Measurements from ENCODE around the gene SHC4.

The SHC4 gene

DNA sequence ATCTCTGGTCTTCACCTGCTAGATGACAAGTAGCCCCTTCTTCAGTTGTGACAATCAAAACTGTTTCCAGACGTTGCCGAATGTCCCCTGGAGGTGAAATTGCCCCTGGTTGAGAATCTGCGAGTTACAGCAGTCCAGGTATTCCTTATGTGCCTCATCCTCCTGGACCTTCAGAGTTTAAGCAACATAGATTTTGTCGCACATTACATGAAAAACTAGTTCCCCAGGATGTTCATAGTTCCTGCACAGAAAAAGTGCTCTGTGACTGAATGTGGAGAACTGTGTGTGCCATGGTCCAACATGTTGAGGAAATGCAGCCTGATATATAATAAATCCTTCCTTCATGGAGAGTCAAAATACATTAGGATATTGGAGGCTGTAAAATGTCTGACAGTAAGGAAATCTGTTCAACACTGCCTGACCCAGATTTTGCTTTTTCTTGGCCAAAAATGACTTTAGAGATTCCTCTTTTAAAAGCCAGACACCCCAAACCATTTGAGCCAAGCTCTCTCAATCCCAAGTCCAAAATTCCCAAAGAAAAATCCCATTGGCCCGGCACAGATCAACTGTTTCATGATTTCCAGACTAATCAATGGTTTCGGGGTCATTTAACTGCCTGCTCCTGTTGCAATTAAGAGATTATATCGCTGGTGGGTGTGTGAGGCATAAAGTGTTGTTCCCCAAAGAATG lies 20.4 kb upstream of the SHC4 start:
- in situ Hi-C loops (cut with HindIII; ENCODE audit: low pct_ligation_motif_present, low sequenced_read_pairs) = no loop called here
- TF ChIP-seq, protein P1, sequence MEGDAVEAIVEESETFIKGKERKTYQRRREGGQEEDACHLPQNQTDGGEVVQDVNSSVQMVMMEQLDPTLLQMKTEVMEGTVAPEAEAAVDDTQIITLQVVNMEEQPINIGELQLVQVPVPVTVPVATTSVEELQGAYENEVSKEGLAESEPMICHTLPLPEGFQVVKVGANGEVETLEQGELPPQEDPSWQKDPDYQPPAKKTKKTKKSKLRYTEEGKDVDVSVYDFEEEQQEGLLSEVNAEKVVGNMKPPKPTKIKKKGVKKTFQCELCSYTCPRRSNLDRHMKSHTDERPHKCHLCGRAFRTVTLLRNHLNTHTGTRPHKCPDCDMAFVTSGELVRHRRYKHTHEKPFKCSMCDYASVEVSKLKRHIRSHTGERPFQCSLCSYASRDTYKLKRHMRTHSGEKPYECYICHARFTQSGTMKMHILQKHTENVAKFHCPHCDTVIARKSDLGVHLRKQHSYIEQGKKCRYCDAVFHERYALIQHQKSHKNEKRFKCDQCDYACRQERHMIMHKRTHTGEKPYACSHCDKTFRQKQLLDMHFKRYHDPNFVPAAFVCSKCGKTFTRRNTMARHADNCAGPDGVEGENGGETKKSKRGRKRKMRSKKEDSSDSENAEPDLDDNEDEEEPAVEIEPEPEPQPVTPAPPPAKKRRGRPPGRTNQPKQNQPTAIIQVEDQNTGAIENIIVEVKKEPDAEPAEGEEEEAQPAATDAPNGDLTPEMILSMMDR (IDR thresholded peaks at IDR 0.05; ENCODE audit: low read depth, low read length, missing control alignments) = no peak
- no peaks in the 10 kb centered on the region for H3K27me3 ChIP-seq (replicated peaks)

DNA sequence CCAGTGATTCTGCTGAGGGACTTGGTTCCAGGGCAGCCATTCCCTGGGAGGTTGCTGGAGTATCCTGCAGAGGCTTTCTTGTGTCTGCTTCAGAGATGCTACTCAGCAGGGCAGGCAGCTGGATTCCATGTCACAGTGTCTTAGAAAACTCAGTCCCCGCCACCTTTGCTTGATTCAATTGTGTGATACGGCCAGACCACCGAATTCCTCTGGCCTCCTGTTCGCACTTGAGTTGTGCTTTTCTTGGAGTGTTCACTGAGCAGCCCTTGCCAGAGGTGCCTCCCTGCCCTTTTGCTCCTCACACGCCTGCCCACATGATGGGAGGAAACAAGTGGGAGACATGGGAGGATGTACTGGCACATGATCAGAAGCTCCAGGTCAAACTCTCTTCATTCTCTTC lies 19.6 kb upstream of the SHC4 start:
- Histone ChIP-seq H3K4me3 (ENCODE audit: low read depth, low read length) (no peak overlapping the region), H3K36me3 (replicated peaks) (peaks cover 3% of the 10 kb centered on the region), H3K27me3 (replicated peaks) (no peaks in the 10 kb centered on the region), H3K27ac (no peak overlapping the region)
- TF ChIP-seq, protein P1 (IDR thresholded peaks at IDR 0.05; ENCODE audit: low read depth, low read length, missing control alignments) = no peak
- DNase-seq = no peak
- in situ Hi-C loops (cut with HindIII; ENCODE audit: low pct_ligation_motif_present, low sequenced_read_pairs) = no loop called here

More for the DNA sequence above, 20.4 kb upstream of the SHC4 start:
- no peak for DNase-seq
- Histone ChIP-seq H3K36me3 (replicated peaks) (peaks cover 3% of the 10 kb centered on the region), H3K4me3 (ENCODE audit: low read depth, low read length) (no peak overlapping the region), H3K27ac (no peak overlapping the region)

DNA sequence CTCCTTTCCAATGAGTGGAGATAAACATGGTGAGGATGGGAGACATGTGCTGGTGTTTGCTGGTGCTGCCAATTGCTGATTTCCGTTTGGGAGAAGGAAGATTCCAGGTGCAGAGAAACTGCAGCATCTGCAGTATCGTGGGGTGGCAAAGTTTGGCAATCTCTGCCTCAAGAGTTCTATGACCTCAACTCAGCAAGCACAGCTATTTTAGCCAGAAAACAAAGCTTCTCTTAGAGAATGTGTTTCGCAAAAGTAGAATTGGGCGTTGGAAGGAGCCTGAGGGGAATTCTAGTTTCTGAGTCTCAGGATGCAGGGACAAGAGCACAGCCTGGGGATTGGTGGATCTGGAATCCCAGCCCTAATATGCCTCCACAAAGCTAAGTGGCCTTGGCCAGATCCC lies 18.2 kb upstream of the SHC4 start:
- TF ChIP-seq, protein P1 (IDR thresholded peaks at IDR 0.05; ENCODE audit: low read depth, low read length, missing control alignments) = no peak
- Histone ChIP-seq H3K4me3 (ENCODE audit: low read depth, low read length) (no peak overlapping the region), H3K36me3 (replicated peaks) (no peaks in the 10 kb centered on the region), H3K27ac (no peak overlapping the region), H3K27me3 (replicated peaks) (no peaks in the 10 kb centered on the region)
- in situ Hi-C loops (cut with HindIII; ENCODE audit: low pct_ligation_motif_present, low sequenced_read_pairs) = no loop called here
- DNase-seq = no peak

DNA sequence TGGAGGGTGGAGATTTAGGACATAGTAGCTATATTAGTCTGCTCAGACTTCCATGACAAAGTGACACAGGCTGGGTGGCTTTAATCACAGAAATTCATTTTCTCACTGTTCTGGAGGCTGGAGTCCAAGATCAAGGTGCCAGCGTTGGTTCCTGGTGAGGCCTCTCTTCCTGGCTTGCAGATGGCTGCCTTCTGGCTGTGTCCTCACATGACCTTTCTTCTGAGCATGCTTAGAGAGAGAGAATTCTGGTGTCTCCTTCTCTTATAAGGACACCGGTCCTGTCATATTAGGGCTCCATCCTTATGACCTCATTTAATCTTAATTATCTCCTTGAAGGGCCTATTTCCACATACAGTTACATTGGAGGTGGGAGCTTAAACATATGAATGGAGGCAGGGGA lies 14.9 kb upstream of the SHC4 start:
- Histone ChIP-seq H3K27ac (no peak overlapping the region), H3K36me3 (replicated peaks) (no peaks in the 10 kb centered on the region), H3K27me3 (replicated peaks) (no peaks in the 10 kb centered on the region), H3K4me3 (ENCODE audit: low read depth, low read length) (no peak overlapping the region)
- no peak for DNase-seq
- TF ChIP-seq, protein P1 (IDR thresholded peaks at IDR 0.05; ENCODE audit: low read depth, low read length, missing control alignments) = no peak
- in situ Hi-C loops (cut with HindIII; ENCODE audit: low pct_ligation_motif_present, low sequenced_read_pairs) = no loop called here

DNA sequence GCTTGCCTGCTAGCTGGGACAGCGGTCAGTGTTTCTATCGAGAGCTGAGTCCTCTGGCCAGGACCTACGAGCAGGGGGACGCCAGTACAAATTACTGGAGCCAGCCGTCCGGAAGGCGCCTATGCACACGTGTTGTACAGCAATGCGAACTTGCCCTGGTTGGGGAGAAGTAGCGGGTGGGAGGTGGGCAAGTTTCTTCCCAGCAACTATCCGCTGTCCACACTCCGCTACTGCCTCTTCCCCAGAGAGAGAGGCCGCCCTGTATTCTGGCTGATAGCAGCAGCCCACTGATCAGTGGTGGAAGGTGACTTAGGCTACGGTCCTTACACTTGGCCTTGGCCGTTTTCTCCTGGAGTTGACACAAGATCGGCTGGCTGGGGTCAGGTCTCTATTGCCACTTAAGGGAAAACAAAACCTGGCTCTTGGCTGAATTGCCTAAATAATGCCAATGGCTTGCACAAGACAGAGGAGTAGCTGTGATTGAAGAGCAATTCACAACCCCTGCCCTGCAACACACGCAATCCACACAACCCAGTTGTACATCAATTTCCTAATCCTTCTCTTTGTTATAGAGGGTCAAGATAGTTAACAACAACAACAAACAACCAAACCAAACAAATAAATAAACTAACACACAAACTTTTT lies 12.8 kb upstream of the SHC4 start:
- no peak for DNase-seq
- H3K27me3 ChIP-seq (replicated peaks) = no peaks in the 10 kb centered on the region
- no peaks in the 10 kb centered on the region for H3K36me3 ChIP-seq (replicated peaks)
- peak overlapping the region; percentile 65 for H3K4me3 ChIP-seq (ENCODE audit: low read depth, low read length)
- in situ Hi-C loops (cut with HindIII; ENCODE audit: low pct_ligation_motif_present, low sequenced_read_pairs) = no loop called here
- no peak overlapping the region for H3K27ac ChIP-seq
- TF ChIP-seq, protein P1 (IDR thresholded peaks at IDR 0.05; ENCODE audit: low read depth, low read length, missing control alignments) = no peak
